HL-60 (cell line): ENCODE data around the gene AXIN1.

ENCODE experiments used
- POLR2AphosphoS5 ChIP-seq: IDR thresholded peaks from 2 replicates; pipeline ENCODE4 v1.6.1; 2012; ENCODE audit warnings: low read depth
- TF ChIP-seq, protein P1 (sequence below): IDR thresholded peaks from one replicate; pipeline ENCODE4 v1.5.1; 2011; ENCODE audit warnings: low read length, control low read depth, inconsistent platforms; ENCODE audit not compliant: insufficient read depth
- TF ChIP-seq, protein P2 (sequence below): IDR thresholded peaks from 2 replicates; pipeline ENCODE4 v1.6.1; 2012; ENCODE audit warnings: low read depth; ENCODE audit not compliant: insufficient replicate concordance

DNA sequence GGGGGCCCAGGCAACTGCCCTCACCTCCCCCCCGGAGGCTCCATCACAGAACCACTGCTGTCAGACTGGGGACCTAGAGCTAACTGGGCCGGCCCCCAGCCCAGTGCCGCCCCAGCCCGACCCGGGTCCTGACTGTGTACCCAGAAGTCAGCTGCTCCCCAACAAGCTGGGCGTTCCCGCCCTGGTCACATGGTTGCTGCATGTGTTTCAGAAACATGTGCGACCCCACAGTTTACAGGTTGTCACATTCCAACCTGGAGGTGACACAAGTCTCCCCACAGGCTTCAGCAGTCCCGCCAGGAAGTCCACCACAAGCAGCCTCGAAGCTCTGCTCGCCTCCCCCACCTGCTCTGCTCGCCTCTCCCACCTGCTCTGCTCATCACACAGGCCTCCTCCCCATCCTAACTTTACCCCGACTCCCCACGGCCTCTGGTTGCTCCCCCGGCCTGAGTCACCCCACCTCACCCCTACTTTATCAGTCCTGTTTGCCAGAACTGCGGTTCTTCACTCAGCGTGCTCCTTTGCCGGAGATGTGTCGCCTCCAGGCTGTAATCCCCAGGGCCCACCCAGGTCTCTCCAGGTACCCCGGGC, 16.8 kb upstream of the AXIN1 start:
- TF ChIP-seq, protein P1, sequence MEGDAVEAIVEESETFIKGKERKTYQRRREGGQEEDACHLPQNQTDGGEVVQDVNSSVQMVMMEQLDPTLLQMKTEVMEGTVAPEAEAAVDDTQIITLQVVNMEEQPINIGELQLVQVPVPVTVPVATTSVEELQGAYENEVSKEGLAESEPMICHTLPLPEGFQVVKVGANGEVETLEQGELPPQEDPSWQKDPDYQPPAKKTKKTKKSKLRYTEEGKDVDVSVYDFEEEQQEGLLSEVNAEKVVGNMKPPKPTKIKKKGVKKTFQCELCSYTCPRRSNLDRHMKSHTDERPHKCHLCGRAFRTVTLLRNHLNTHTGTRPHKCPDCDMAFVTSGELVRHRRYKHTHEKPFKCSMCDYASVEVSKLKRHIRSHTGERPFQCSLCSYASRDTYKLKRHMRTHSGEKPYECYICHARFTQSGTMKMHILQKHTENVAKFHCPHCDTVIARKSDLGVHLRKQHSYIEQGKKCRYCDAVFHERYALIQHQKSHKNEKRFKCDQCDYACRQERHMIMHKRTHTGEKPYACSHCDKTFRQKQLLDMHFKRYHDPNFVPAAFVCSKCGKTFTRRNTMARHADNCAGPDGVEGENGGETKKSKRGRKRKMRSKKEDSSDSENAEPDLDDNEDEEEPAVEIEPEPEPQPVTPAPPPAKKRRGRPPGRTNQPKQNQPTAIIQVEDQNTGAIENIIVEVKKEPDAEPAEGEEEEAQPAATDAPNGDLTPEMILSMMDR = no peak
- TF ChIP-seq, protein P2, sequence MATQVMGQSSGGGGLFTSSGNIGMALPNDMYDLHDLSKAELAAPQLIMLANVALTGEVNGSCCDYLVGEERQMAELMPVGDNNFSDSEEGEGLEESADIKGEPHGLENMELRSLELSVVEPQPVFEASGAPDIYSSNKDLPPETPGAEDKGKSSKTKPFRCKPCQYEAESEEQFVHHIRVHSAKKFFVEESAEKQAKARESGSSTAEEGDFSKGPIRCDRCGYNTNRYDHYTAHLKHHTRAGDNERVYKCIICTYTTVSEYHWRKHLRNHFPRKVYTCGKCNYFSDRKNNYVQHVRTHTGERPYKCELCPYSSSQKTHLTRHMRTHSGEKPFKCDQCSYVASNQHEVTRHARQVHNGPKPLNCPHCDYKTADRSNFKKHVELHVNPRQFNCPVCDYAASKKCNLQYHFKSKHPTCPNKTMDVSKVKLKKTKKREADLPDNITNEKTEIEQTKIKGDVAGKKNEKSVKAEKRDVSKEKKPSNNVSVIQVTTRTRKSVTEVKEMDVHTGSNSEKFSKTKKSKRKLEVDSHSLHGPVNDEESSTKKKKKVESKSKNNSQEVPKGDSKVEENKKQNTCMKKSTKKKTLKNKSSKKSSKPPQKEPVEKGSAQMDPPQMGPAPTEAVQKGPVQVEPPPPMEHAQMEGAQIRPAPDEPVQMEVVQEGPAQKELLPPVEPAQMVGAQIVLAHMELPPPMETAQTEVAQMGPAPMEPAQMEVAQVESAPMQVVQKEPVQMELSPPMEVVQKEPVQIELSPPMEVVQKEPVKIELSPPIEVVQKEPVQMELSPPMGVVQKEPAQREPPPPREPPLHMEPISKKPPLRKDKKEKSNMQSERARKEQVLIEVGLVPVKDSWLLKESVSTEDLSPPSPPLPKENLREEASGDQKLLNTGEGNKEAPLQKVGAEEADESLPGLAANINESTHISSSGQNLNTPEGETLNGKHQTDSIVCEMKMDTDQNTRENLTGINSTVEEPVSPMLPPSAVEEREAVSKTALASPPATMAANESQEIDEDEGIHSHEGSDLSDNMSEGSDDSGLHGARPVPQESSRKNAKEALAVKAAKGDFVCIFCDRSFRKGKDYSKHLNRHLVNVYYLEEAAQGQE = no peak
- no peak for TF ChIP-seq POLR2AphosphoS5
